ENCODE measurements around the gene GPHN. TPM values are rescaled to one million over a fixed set of nuclear protein-coding genes. Genes with fewer than 3 reads are reported as not detected.

The GPHN gene
- total and polyA plus RNA-seq, 2 of the 4 experiments (the other 2 are of a cell fraction), result 8.0 to 8.1 TPM

GRCh38 chr14:67186789-67187584 is 679.0 kb downstream of the GPHN start:
- Histone ChIP-seq H3K23ac (ENCODE audit: low read depth, low read length) (no peak overlapping the region), H2BK20ac (ENCODE audit: low read depth, low read length) (peak overlapping the region; percentile 72), H4K91ac (ENCODE audit: insufficient read depth, low read depth, low read length) (peak overlapping the region; percentile 9; the same call in 1 of the 2 replicates), H3K9me3 (ENCODE audit: control insufficient read depth, insufficient read depth, low read length) (no peaks in the 10 kb centered on the region), H3K36me3 (ENCODE audit: control insufficient read depth, insufficient read depth, low read length) (no peaks in the 10 kb centered on the region), H3K27me3 (ENCODE audit: control insufficient read depth, insufficient read depth, low read length) (no peaks in the 10 kb centered on the region), H2BK5ac (ENCODE audit: low read depth, low read length, poor library complexity, severe bottlenecking) (peak overlapping the region; percentile 38), H2AFZ (replicated peaks; ENCODE audit: low read length, poor library complexity) (no peak overlapping the region), H3K4me2 (ENCODE audit: low read depth, low read length) (peak overlapping the region; percentile 35), H3K79me1 (ENCODE audit: low read depth in 1 of 2, low read length in 2 of 2) (no peaks in the 10 kb centered on the region), H3K4ac (ENCODE audit: low read depth, low read length) (peak overlapping the region; percentile 32), H2BK15ac (ENCODE audit: low read depth, low read length) (0 out of 3 replicates have a peak overlapping the region, but pooled peaks have one; percentile 9), H3K9ac (ENCODE audit: low read depth, low read length) (no peak overlapping the region), H3K4me3 (ENCODE audit: insufficient read depth, low read depth, low read length) (no peak overlapping the region), H3K56ac (ENCODE audit: extremely low read depth, insufficient read depth, low read length) (no peak overlapping the region), H3K9me1 (ENCODE audit: insufficient read depth, low read length) (peaks cover 14% of the 10 kb centered on the region), H3K27ac (ENCODE audit: insufficient read depth, low read length) (no peak overlapping the region), H4K8ac (ENCODE audit: low read depth in 2 of 2, low read length in 2 of 2) (peak overlapping the region in 1 of 2 experiments; percentile 23; a peak in 1 of 4 replicates), H3K18ac (ENCODE audit: low read depth, low read length) (peak overlapping the region; percentile 2; the same call in 1 of the 2 replicates), H2AK9ac (replicated peaks; ENCODE audit: low read depth, low read length, poor library complexity) (no peak overlapping the region), H3K14ac (replicated peaks; ENCODE audit: low read depth, low read length) (0 out of 2 replicates have a peak overlapping the region, but pooled peaks have one; percentile 17), H4K20me1 (ENCODE audit: insufficient read depth, low read length) (no peaks in the 10 kb centered on the region), H2BK120ac (ENCODE audit: low read depth, low read length) (peak overlapping the region; percentile 77), H4K5ac (ENCODE audit: low read depth, low read length) (no peak overlapping the region), H3K4me1 (ENCODE audit: control insufficient read depth, insufficient read depth, low read length) (peaks cover 11% of the 10 kb centered on the region), H2AK5ac (ENCODE audit: low read depth, low read length) (0 out of 2 replicates have a peak overlapping the region, but pooled peaks have one; percentile 59)
- in situ Hi-C loops (cut with MboI; ENCODE audit: low sequenced_read_pairs) (no loop called here), intact Hi-C loops (cut with micrococcal nuclease) (no loop called here), dilution Hi-C loops (cut with HindIII; ENCODE audit: low sequenced_read_pairs, unreplicated experiment) (no loop called here)
- 62% methylated on average over 5 of the region's 7 CpGs; no CpG with 5 or more reads in 1 of the 2 experiments for WGBS, 2 experiments (ENCODE audit: extremely low coverage in 2 of 2, insufficient read length in 1 of 2)
- peak; percentile 90 for ATAC-seq (ENCODE audit: low read depth)
- peak; percentile 89 for DNase-seq
- POLR2A ChIA-PET (ENCODE audit: unreplicated experiment), result no interaction called here
- BruUV-seq (replicated peaks), result no TSS peak
- CTCF ChIA-PET, result interaction anchor here (0.8 to 1.1 kb wide), 2 partner anchors 14 to 42 kb away, joined by 3 read pairs; no protein-coding TSS in a partner anchor
- TF ChIP-seq FOS (IDR thresholded peaks at IDR 0.05; ENCODE audit: low read depth, low read length) (peak; percentile 97), SMC3 (IDR thresholded peaks at IDR 0.05; ENCODE audit: low read depth, low read length) (no peak), BHLHE40 (IDR thresholded peaks at IDR 0.05; ENCODE audit: low read depth, low read length) (peak; percentile 41; the same call in 1 of the 2 replicates)
